HCT116 (cell line): Measurements from ENCODE around the gene PLXDC1. TPM values are rescaled to one million over a fixed set of nuclear protein-coding genes. Genes with fewer than 3 reads are reported as not detected.

ENCODE experiments used
- ATAC-seq: fragments of 200-7000 bp; cut with Tn5 transposase; 2 replicates; pipeline ENCODE4 v1.9.1; 2020; ENCODE audit warnings: mild to moderate bottlenecking, moderate library complexity
- BruUV-seq: library from RNA; stranded (reverse); fragments of 400-500 nt; replicated peaks from 2 replicates; lab custom pipeline; 2021; lab: Mats Ljungman, UMichigan
- CTCF ChIA-PET: fragments of 300-600 bp; sonication (Branson Sonifier 250); formaldehyde crosslinking; loops from one replicate; lab custom pipeline; 2021; ENCODE audit warnings: antibody characterized with exemption; lab: Charles Lee
- POLR2A ChIA-PET: fragments of 300-600, 350-600 bp; sonication (Branson Sonifier 250); formaldehyde crosslinking; loops from one replicate; lab custom pipeline; 2021; ENCODE audit warnings: antibody characterized with exemption; lab: Charles Lee
- RAD21 ChIA-PET, 2 experiments: fragments of 300-600 bp; sonication (Branson Sonifier 250); formaldehyde crosslinking; loops; one replicate each; lab custom pipeline; 2023; ENCODE audit warnings: low total read pairs in 2 of 2; ENCODE audit not compliant: uncharacterized antibody in 2 of 2, unreplicated experiment in 2 of 2, low non-redundant PET in 1 of 2; lab: Charles Lee
- DNase-seq: peaks from one replicate; pipeline ENCODE4 v3.0.0-alpha.2; 2010; ENCODE audit warnings: low read depth, low spot score
- H2AFZ ChIP-seq: fragments of 200-600 bp; shearing (Covaris generic), sonication (generic); 2 replicates; pipeline ENCODE4 v1.6.1; 2017; ENCODE audit warnings: low read depth, mixed run types, mixed read lengths, antibody characterized with exemption, low read length; ENCODE audit not compliant: poor library complexity, severe bottlenecking
- H3K27ac ChIP-seq: 2 replicates; pipeline ENCODE4 v1.5.1; 2012; ENCODE audit warnings: low read depth, low read length
- H3K27me3 ChIP-seq: fragments of 200-600 bp; sonication (generic); 2 replicates; pipeline ENCODE4 v1.6.1; 2016; ENCODE audit warnings: mixed run types, low read length, mixed read lengths; ENCODE audit not compliant: insufficient read depth
- H3K36me3 ChIP-seq, 2 experiments: fragments of 200-500 bp in 1 of 2; fragments of 200-600 bp in 1 of 2; sonication (Bioruptor generic) in 1 of 2; sonication (generic) in 1 of 2; 2 replicates each; pipeline versions ENCODE4 v1.5.1 to v1.6.1; 2014 to 2016; ENCODE audit warnings: low read length in 2 of 2, inconsistent platforms in 1 of 2, mixed read lengths in 1 of 2, mixed run types in 1 of 2; ENCODE audit not compliant: insufficient read depth in 2 of 2, control insufficient read depth in 1 of 2
- H3K4me1 ChIP-seq, 2 experiments: fragments of 200-600 bp in 1 of 2; sonication (generic) in 1 of 2; 2 replicates each; pipeline versions ENCODE4 v1.5.1 to v1.6.1; 2012 to 2017; ENCODE audit warnings: low read length in 2 of 2, inconsistent platforms in 1 of 2, mild to moderate bottlenecking in 1 of 2, mixed read lengths in 1 of 2, mixed run types in 1 of 2, moderate library complexity in 1 of 2; ENCODE audit not compliant: insufficient read depth in 2 of 2, control insufficient read depth in 1 of 2
- H3K4me2 ChIP-seq: fragments of 200-600 bp; sonication (generic); 2 replicates; pipeline ENCODE4 v1.6.1; 2017; ENCODE audit warnings: mixed run types, low read length, mixed read lengths
- H3K4me3 ChIP-seq, 2 experiments: fragments of 200-600 bp in 1 of 2; sonication (generic) in 1 of 2; replicated peaks in 1 of 2; 2 replicates each; pipeline ENCODE4 v1.5.1; 2011 to 2016; ENCODE audit warnings: low read length in 2 of 2, control low read depth in 1 of 2, low read depth in 1 of 2, mild to moderate bottlenecking in 1 of 2, mixed read lengths in 1 of 2, mixed run types in 1 of 2
- H3K79me2 ChIP-seq: fragments of 200-600 bp; sonication (generic); 2 replicates; pipeline ENCODE4 v1.6.1; 2017; ENCODE audit warnings: mild to moderate bottlenecking, mixed run types, low read length, moderate library complexity, mixed read lengths; ENCODE audit not compliant: insufficient read depth
- H3K9ac ChIP-seq: fragments of 200-600 bp; sonication (generic); 2 replicates; pipeline ENCODE4 v1.6.1; 2016; ENCODE audit warnings: low read length, mixed read lengths
- H3K9me2 ChIP-seq: fragments of 200-600 bp; sonication (generic), shearing (Covaris generic); 2 replicates; pipeline ENCODE4 v1.6.1; 2017; ENCODE audit warnings: mixed run types, mild to moderate bottlenecking, moderate library complexity; ENCODE audit not compliant: insufficient read depth
- H3K9me3 ChIP-seq, 2 experiments: fragments of 200-500 bp in 1 of 2; fragments of 200-600 bp in 1 of 2; sonication (Bioruptor generic) in 1 of 2; sonication (generic) in 1 of 2; 2 replicates each; pipeline ENCODE4 v1.6.1; 2014 to 2017; ENCODE audit warnings: low read length in 2 of 2, mixed read lengths in 2 of 2, inconsistent platforms in 1 of 2, low read depth in 1 of 2, mild to moderate bottlenecking in 1 of 2, mixed run types in 1 of 2, moderate library complexity in 1 of 2; ENCODE audit not compliant: control insufficient read depth in 1 of 2, insufficient read depth in 1 of 2
- H4K20me1 ChIP-seq: fragments of 200-600 bp; sonication (generic), shearing (Covaris generic); 2 replicates; pipeline ENCODE4 v1.6.1; 2017; ENCODE audit warnings: mixed run types, mild to moderate bottlenecking, moderate library complexity; ENCODE audit not compliant: insufficient read depth
- ATF3 ChIP-seq: IDR thresholded peaks from 2 replicates; pipeline ENCODE4 v1.6.1; 2012
- CBX3 ChIP-seq: IDR thresholded peaks from 2 replicates; pipeline ENCODE4 v1.6.1; 2012; ENCODE audit warnings: low read depth
- CTCF ChIP-seq, 3 experiments: fragments of 200-600 bp in 1 of 3; sonication (generic) in 1 of 3; IDR thresholded peaks in 2 of 3; conservative IDR thresholded peaks in 1 of 3; 2 replicates each; pipeline ENCODE4 v1.5.1; 2012 to 2017; ENCODE audit warnings: low read depth in 2 of 3, low read length in 2 of 3, antibody characterized with exemption in 1 of 3, borderline replicate concordance in 1 of 3, control low read depth in 1 of 3, mild to moderate bottlenecking in 1 of 3, mixed read lengths in 1 of 3, mixed run types in 1 of 3, moderate library complexity in 1 of 3; ENCODE audit not compliant: insufficient read depth in 1 of 3
- EZH2 ChIP-seq: fragments of 200-600 bp; sonication (generic); IDR thresholded peaks from 2 replicates; pipeline ENCODE4 v1.6.1; 2017; ENCODE audit warnings: antibody characterized with exemption, mixed run types
- EZH2phosphoT487 ChIP-seq: fragments of 200-600 bp; IDR thresholded peaks from 2 replicates; pipeline ENCODE4 v1.6.1; 2018; ENCODE audit warnings: antibody characterized with exemption, borderline replicate concordance
- FOSL1 ChIP-seq: IDR thresholded peaks from 2 replicates; pipeline ENCODE4 v1.6.1; 2012; ENCODE audit warnings: low read depth
- JUND ChIP-seq: IDR thresholded peaks from 2 replicates; pipeline ENCODE4 v1.6.1; 2012
- MAX ChIP-seq: IDR thresholded peaks from 2 replicates; pipeline ENCODE4 v1.6.1; 2012
- POLR2A ChIP-seq: IDR thresholded peaks from 2 replicates; pipeline ENCODE4 v1.7.0; 2011; ENCODE audit warnings: borderline replicate concordance; ENCODE audit not compliant: insufficient read depth, insufficient read length; ENCODE audit errors: extremely low read depth
- POLR2AphosphoS5 ChIP-seq: IDR thresholded peaks from 2 replicates; pipeline ENCODE4 v1.6.1; 2011; ENCODE audit warnings: mild to moderate bottlenecking, low read depth, low read length, moderate library complexity
- RAD21 ChIP-seq: IDR thresholded peaks from 2 replicates; pipeline ENCODE4 v1.6.1; 2012; ENCODE audit warnings: low read depth, mild to moderate bottlenecking
- SIN3A ChIP-seq: IDR thresholded peaks from 2 replicates; pipeline ENCODE4 v1.6.1; 2012; ENCODE audit warnings: low read depth
- SP1 ChIP-seq: IDR thresholded peaks from 2 replicates; pipeline ENCODE4 v1.6.1; 2012; ENCODE audit warnings: low read depth
- SRF ChIP-seq: IDR thresholded peaks from 2 replicates; pipeline ENCODE4 v1.6.1; 2012; ENCODE audit warnings: low read depth
- TCF7L2 ChIP-seq: IDR thresholded peaks from 2 replicates; pipeline ENCODE4 v1.7.0; 2011; ENCODE audit warnings: borderline replicate concordance, inconsistent platforms; ENCODE audit not compliant: insufficient read depth, insufficient read length; ENCODE audit errors: extremely low read depth
- YY1 ChIP-seq: IDR thresholded peaks from 2 replicates; pipeline ENCODE4 v1.6.1; 2011; ENCODE audit warnings: low read length, low read depth, moderate library complexity, mild to moderate bottlenecking; ENCODE audit not compliant: insufficient replicate concordance; ENCODE audit errors: extremely low read depth
- ZBTB33 ChIP-seq: IDR thresholded peaks from 2 replicates; pipeline ENCODE4 v1.6.1; 2011; ENCODE audit warnings: mild to moderate bottlenecking, low read length, moderate library complexity; ENCODE audit not compliant: insufficient replicate concordance; ENCODE audit errors: extremely low read depth
- ZFX ChIP-seq: fragments of 450-650 bp; IDR thresholded peaks from 2 replicates; pipeline ENCODE4 v1.6.1; 2017
- intact Hi-C: fragments of 100-400 bp; cut with micrococcal nuclease; formaldehyde crosslinking; loops from 2 replicates; pipeline ENCODE4 v1.10.0; 2022
- total RNA-seq: library from RNA; stranded (reverse); gene quantifications from one replicate; pipeline ENCODE4 v1.2.1, GENCODE V29; 2021; ENCODE audit not compliant: unreplicated experiment

PLXDC1 gene
- total RNA-seq, 1 experiment from 2014 or later, result 1.8 TPM

- H3K36me3 ChIP-seq, result no peaks in the 10 kb centered on the region
- no peak overlapping the region for H3K4me3 ChIP-seq
- no TSS peak for BruUV-seq
- RAD21 ChIA-PET, result no interaction called here
- no peaks in the 10 kb centered on the region for H3K27me3 ChIP-seq
- H3K4me1 ChIP-seq, result no peaks in the 10 kb centered on the region
- CTCF ChIA-PET, result no interaction called here
- no peaks in the 10 kb centered on the region for H3K9me2 ChIP-seq
- ATAC-seq (no peak), DNase-seq (no peak)
- POLR2A ChIA-PET, result no interaction called here
- intact Hi-C loops, result no loop called here
- TF ChIP-seq SRF, result no peak
- no peak for TF ChIP-seq EZH2
- TF ChIP-seq CBX3, result no peak
- no peak for TF ChIP-seq MAX
- TF ChIP-seq EZH2phosphoT487, result no peak
- no peak for TF ChIP-seq POLR2AphosphoS5
- TF ChIP-seq JUND, result no peak
- TF ChIP-seq ATF3, result no peak
- TF ChIP-seq FOSL1, result no peak
- TF ChIP-seq TCF7L2, result no peak
- TF ChIP-seq SP1, result no peak
- no peak for TF ChIP-seq POLR2A
- no peaks in the 10 kb centered on the region for H3K79me2 ChIP-seq
- H2AFZ ChIP-seq, result no peak overlapping the region
- no peak overlapping the region for H3K4me2 ChIP-seq
- no peaks in the 10 kb centered on the region for H4K20me1 ChIP-seq
- H3K27ac ChIP-seq, result no peak overlapping the region
- no peaks in the 10 kb centered on the region for H3K9me3 ChIP-seq
- no peak overlapping the region for H3K9ac ChIP-seq
These were observed 36.3 kb downstream of the PLXDC1 start for GRCh38 chr17:39115135-39115534.

- Histone ChIP-seq H3K4me1 (no peaks in the 10 kb centered on the region), H3K27me3 (no peaks in the 10 kb centered on the region), H3K4me2 (no peak overlapping the region), H4K20me1 (no peaks in the 10 kb centered on the region), H2AFZ (no peak overlapping the region), H3K27ac (no peak overlapping the region), H3K4me3 (no peak overlapping the region), H3K79me2 (no peaks in the 10 kb centered on the region), H3K9me3 (no peaks in the 10 kb centered on the region), H3K36me3 (no peaks in the 10 kb centered on the region), H3K9me2 (no peaks in the 10 kb centered on the region), H3K9ac (no peak overlapping the region)
- DNase-seq (no peak), ATAC-seq (no peak)
- POLR2A ChIA-PET, result no interaction called here
- intact Hi-C loops, result no loop called here
- RAD21 ChIA-PET, result no interaction called here
- CTCF ChIA-PET, result no interaction called here
- no TSS peak for BruUV-seq
- TF ChIP-seq SIN3A (no peak), ZBTB33 (no peak), JUND (no peak), EZH2phosphoT487 (no peak), ZFX (no peak), CTCF (IDR thresholded peaks at IDR 0.05 in 2 of 3, conservative IDR thresholded peaks at IDR 0.05 in 1 of 3; ENCODE audit: borderline replicate concordance in 1 of 3, insufficient read depth in 1 of 3, low read depth in 2 of 3, low read length in 2 of 3) (no peak), POLR2AphosphoS5 (no peak), RAD21 (no peak), POLR2A (no peak), YY1 (no peak), SRF (no peak), SP1 (no peak)
These were observed 36.7 kb downstream of the PLXDC1 start for GRCh38 chr17:39114723-39115122.
